Gastroesophageal sphincter (tissue), 4 donors: Measurements from ENCODE around the gene CEP131. TPM values are rescaled to one million over a fixed set of nuclear protein-coding genes. Genes with fewer than 3 reads are reported as not detected.
A peak's percentile ranks its signal among the peaks of the same experiment; 100 is the strongest.

Experiments
- ATAC-seq: fragments of 150-250 bp; one replicate; pipeline ENCODE4 v1.9.1; 2016; ENCODE audit warnings: mild to moderate bottlenecking, moderate library complexity
- H3K27ac ChIP-seq, 4 donors: fragments of 200-600 bp; sonication (generic) in 3 of 4; 1 replicate in 3 of 4; 2 replicates in 1 of 4; pipeline ENCODE4 v1.5.1; 2016 to 2019
- H3K27me3 ChIP-seq: fragments of 200-600 bp; sonication (generic); one replicate; pipeline ENCODE4 v1.5.1; 2019
- H3K36me3 ChIP-seq, 2 donors: fragments of 200-600 bp; sonication (generic); one replicate each; pipeline ENCODE4 v1.5.1; 2019; ENCODE audit warnings: control low read depth in 1 of 2
- H3K4me1 ChIP-seq, 3 donors: fragments of 200-600 bp; sonication (generic); 1 replicate in 2 of 3; 2 replicates in 1 of 3; pipeline ENCODE4 v1.5.1; 2016 to 2019; ENCODE audit warnings: control low read depth in 2 of 3
- H3K4me3 ChIP-seq, 2 donors: fragments of 200-600 bp; sonication (generic); one replicate each; pipeline ENCODE4 v1.5.1; 2019; ENCODE audit warnings: mild to moderate bottlenecking in 1 of 2, moderate library complexity in 1 of 2
- H3K9me3 ChIP-seq, 3 donors: fragments of 200-600 bp; sonication (generic); one replicate each; pipeline ENCODE4 v1.5.1; 2017 to 2019; ENCODE audit warnings: control low read depth in 2 of 3
- EP300 ChIP-seq: sonication (generic); formaldehyde crosslinking; IDR thresholded peaks from one replicate; pipeline ENCODE4 v1.6.1; 2017; ENCODE audit warnings: antibody characterized with exemption, mild to moderate bottlenecking
- POLR2A ChIP-seq, 2 donors: fragments of 450-650 bp; IDR thresholded peaks; one replicate each; pipeline ENCODE4 v1.6.1; 2017; ENCODE audit warnings: antibody characterized with exemption in 2 of 2, mild to moderate bottlenecking in 2 of 2, moderate library complexity in 1 of 2
- POLR2AphosphoS5 ChIP-seq: sonication (generic); formaldehyde crosslinking; IDR thresholded peaks from one replicate; pipeline ENCODE4 v1.6.1; 2017; ENCODE audit warnings: antibody characterized with exemption
- WGBS, 2 donors: methylation state at CpG; one replicate each; pipeline ENCODE4 v1.1.5; 2018; ENCODE audit warnings: low coverage in 1 of 2; 5-methylcytosine and 5-hydroxymethylcytosine counted together
- total RNA-seq, 4 donors: library from RNA; depleted of rRNA; stranded (reverse); fragments of >200 nt; gene quantifications; one replicate each; pipeline ENCODE4 v1.1.0, GENCODE V29; 2016
- TF ChIP-seq, protein P1 (sequence below), 4 experiments: fragments of 200-600 bp in 2 of 4; fragments of 450-650 bp in 2 of 4; sonication (generic) in 1 of 4; IDR thresholded peaks; one replicate each; pipeline ENCODE4 v1.5.1; 2017 to 2019; ENCODE audit warnings: antibody characterized with exemption in 4 of 4, mild to moderate bottlenecking in 2 of 4, moderate library complexity in 2 of 4

Gene CEP131
- total RNA-seq, 4 donors from 2014 or later = 4.4 to 12.0 (median 6.4) TPM

GRCh38 chr17:81183316-81183715, 39.4 kb downstream of the CEP131 start:
- no peaks in the 10 kb centered on the region for H3K9me3 ChIP-seq
- no peak for TF ChIP-seq EP300
- TF ChIP-seq POLR2AphosphoS5 = no peak
- no peak for TF ChIP-seq POLR2A (IDR thresholded peaks at IDR 0.05)
- TF ChIP-seq, protein P1, sequence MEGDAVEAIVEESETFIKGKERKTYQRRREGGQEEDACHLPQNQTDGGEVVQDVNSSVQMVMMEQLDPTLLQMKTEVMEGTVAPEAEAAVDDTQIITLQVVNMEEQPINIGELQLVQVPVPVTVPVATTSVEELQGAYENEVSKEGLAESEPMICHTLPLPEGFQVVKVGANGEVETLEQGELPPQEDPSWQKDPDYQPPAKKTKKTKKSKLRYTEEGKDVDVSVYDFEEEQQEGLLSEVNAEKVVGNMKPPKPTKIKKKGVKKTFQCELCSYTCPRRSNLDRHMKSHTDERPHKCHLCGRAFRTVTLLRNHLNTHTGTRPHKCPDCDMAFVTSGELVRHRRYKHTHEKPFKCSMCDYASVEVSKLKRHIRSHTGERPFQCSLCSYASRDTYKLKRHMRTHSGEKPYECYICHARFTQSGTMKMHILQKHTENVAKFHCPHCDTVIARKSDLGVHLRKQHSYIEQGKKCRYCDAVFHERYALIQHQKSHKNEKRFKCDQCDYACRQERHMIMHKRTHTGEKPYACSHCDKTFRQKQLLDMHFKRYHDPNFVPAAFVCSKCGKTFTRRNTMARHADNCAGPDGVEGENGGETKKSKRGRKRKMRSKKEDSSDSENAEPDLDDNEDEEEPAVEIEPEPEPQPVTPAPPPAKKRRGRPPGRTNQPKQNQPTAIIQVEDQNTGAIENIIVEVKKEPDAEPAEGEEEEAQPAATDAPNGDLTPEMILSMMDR (IDR thresholded peaks at IDR 0.05) = no peak
- 89 to 93% methylated on average over 3 of the region's 10 CpGs for WGBS, 2 donors
- no peak for ATAC-seq
- peaks cover 50% of the 10 kb centered on the region for H3K27me3 ChIP-seq
- H3K27ac ChIP-seq = no peak overlapping the region
- H3K4me3 ChIP-seq = no peak overlapping the region
- no peaks in the 10 kb centered on the region for H3K4me1 ChIP-seq
- H3K36me3 ChIP-seq = no peaks in the 10 kb centered on the region

GRCh38 chr17:81182596-81182995, 40.2 kb downstream of the CEP131 start:
- Histone ChIP-seq H3K9me3 (no peaks in the 10 kb centered on the region), H3K36me3 (no peaks in the 10 kb centered on the region), H3K27ac (no peak overlapping the region), H3K4me1 (no peaks in the 10 kb centered on the region), H3K27me3 (peaks cover 50% of the 10 kb centered on the region), H3K4me3 (no peak overlapping the region)
- TF ChIP-seq POLR2A (IDR thresholded peaks at IDR 0.05) (no peak), EP300 (no peak), POLR2AphosphoS5 (no peak)
- TF ChIP-seq, protein P1 (IDR thresholded peaks at IDR 0.05) = no peak
- no peak for ATAC-seq
- no CpG with 5 or more reads among the region's 5 CpGs for WGBS, 2 donors

- Histone ChIP-seq H3K36me3 (no peaks in the 10 kb centered on the region), H3K9me3 (no peaks in the 10 kb centered on the region), H3K27me3 (peaks cover 50% of the 10 kb centered on the region), H3K27ac (no peak overlapping the region), H3K4me3 (no peak overlapping the region), H3K4me1 (no peaks in the 10 kb centered on the region)
- no CpG with 5 or more reads among the region's 19 CpGs for WGBS, 2 donors
- no peak for ATAC-seq
- TF ChIP-seq EP300 (no peak), POLR2AphosphoS5 (no peak), POLR2A (IDR thresholded peaks at IDR 0.05) (no peak)
- TF ChIP-seq, protein P1 (IDR thresholded peaks at IDR 0.05) = no peak
Observed at GRCh38 chr17:81181811-81182185, 41.0 kb downstream of the CEP131 start.

DNA sequence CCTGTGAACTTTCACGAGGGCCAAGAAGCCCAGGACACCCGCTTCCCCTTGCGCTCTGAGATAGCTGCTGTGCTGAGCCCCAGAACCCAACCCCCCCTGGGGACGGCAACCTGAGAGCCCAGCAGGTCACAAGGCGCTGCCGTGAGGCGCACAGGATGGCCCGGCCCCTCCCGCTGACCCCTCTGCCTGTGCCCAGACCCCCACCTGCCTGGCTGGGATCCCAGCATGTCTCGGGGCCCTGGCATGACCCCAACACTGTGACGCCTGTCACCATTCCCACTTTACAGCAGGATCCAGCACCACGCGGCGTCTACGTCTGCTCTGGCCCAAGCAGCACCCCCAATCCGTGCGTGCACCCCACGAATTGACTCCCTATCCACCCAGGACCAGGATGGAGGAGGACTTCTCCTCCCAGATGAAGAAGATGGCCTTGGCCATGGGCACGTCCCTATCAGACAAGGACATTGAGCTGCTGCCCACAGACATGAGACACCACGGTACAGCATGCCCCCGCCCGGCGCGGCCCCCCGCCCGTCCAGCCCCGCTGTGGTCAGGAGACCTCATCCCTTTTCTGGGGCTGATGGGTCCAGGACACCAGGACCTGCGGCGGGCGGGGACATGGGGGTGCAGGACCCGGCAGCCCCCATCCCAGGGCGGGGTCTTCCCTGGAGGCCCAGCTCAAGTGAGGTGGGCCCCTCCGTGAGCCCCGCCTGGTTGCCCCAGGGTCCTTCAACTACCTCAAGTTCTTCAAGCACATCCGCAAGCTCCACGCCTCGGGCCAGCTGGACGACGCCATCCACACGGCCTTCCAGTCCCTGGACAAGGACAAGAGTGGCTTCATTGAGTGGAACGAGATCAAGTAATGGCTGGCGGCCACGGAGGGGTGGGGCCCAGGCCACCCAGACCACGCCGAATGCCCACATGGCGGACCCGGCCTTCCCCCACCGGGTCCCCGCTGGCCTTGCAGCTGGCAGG, 41.6 kb downstream of the CEP131 start:
- WGBS, 2 donors = no CpG with 5 or more reads among the region's 49 CpGs

DNA sequence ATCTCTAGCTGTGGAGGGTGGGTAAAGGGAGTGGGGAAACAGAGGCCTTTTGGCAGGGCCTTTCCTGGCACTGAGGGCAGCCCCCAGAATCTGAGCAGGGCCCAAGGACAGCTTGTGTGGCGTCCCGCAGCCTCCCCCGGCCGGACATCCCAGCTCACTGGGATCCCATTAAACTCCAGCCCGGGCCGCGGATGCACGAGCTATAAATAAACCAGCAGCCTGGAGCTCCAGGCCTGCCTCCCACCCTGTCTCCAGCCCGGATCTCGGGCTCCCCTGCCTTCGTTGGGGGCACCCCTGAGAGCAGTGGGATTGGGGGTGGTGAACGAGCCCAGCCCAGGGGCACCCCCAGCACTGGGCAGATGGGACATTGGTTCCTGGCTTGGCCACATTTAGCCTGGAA, 42.9 kb downstream of the CEP131 start:
- ATAC-seq = no peak
- no peak overlapping the region for H3K27ac ChIP-seq
- H3K9me3 ChIP-seq = peaks cover 0 to 4% (median 0%) of the 10 kb centered on the region in 3 donors
- peaks cover 50% of the 10 kb centered on the region for H3K27me3 ChIP-seq
- WGBS, 2 donors = no CpG with 5 or more reads among the region's 12 CpGs
- no peaks in the 10 kb centered on the region for H3K36me3 ChIP-seq
- TF ChIP-seq, protein P1 (IDR thresholded peaks at IDR 0.05) = no peak
- TF ChIP-seq POLR2A (IDR thresholded peaks at IDR 0.05) = no peak
- no peak for TF ChIP-seq POLR2AphosphoS5
- TF ChIP-seq EP300 = no peak
- H3K4me3 ChIP-seq = no peak overlapping the region
- H3K4me1 ChIP-seq = no peaks in the 10 kb centered on the region

More for the DNA sequence above, 41.6 kb downstream of the CEP131 start:
- TF ChIP-seq POLR2AphosphoS5 (no peak), EP300 (no peak)
- H3K9me3 ChIP-seq = no peaks in the 10 kb centered on the region
- H3K27ac ChIP-seq = no peak overlapping the region
- no peak overlapping the region for H3K4me3 ChIP-seq
- peaks cover 50% of the 10 kb centered on the region for H3K27me3 ChIP-seq
- no peaks in the 10 kb centered on the region for H3K4me1 ChIP-seq
- peak; percentile 7 for ATAC-seq
- H3K36me3 ChIP-seq = no peaks in the 10 kb centered on the region
